ENCODE measurements around the gene KDR.

DNA sequence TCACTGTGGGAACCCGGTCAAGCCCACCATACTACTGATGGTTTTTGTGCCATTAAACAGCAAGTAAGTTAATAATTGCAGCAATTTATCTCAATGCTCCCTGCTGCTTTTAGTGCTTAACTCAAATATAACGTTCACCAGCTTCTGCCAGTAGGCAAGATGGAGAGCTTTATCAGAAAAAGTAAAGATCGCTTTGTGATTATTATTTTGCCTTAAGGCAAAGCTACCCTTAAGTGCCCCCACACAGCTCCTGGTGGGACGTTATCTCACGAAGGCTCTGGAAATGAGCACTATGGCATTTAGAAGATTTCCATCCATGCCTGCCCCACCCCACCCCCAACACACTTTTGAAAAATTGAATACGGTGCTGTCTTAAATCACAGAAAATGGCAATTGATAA is 59.4 kb downstream of the KDR start:
- TF ChIP-seq, protein P1, sequence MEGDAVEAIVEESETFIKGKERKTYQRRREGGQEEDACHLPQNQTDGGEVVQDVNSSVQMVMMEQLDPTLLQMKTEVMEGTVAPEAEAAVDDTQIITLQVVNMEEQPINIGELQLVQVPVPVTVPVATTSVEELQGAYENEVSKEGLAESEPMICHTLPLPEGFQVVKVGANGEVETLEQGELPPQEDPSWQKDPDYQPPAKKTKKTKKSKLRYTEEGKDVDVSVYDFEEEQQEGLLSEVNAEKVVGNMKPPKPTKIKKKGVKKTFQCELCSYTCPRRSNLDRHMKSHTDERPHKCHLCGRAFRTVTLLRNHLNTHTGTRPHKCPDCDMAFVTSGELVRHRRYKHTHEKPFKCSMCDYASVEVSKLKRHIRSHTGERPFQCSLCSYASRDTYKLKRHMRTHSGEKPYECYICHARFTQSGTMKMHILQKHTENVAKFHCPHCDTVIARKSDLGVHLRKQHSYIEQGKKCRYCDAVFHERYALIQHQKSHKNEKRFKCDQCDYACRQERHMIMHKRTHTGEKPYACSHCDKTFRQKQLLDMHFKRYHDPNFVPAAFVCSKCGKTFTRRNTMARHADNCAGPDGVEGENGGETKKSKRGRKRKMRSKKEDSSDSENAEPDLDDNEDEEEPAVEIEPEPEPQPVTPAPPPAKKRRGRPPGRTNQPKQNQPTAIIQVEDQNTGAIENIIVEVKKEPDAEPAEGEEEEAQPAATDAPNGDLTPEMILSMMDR (IDR thresholded peaks at IDR 0.05): no peak
- no peak for TF ChIP-seq EZH2 (IDR thresholded peaks at IDR 0.05; ENCODE audit: borderline replicate concordance, insufficient read depth, low read depth, low read length, poor library complexity, severe bottlenecking)

Measured in B cell (primary cell).